ENCODE measurements around the gene SND1. TPM values are rescaled to one million over a fixed set of nuclear protein-coding genes. Genes with fewer than 3 reads are reported as not detected.

SND1 gene
- total RNA-seq, 4 donors from 2014 or later: 64.3 to 77.0 (median 70.4) TPM

- no peak for DNase-seq
- Histone ChIP-seq H3K27ac (no peak overlapping the region), H3K27me3 (peaks cover 58% of the 10 kb centered on the region), H3K9me3 (peaks cover 0 to 12% of the 10 kb centered on the region in 2 donors), H3K36me3 (no peaks in the 10 kb centered on the region), H3K4me3 (no peak overlapping the region), H3K4me1 (no peaks in the 10 kb centered on the region)
- intact Hi-C loops (cut with DNase I; ENCODE audit: low total_unique reads): no loop called here
- WGBS, 2 donors (ENCODE audit: low coverage in 1 of 2): 92 to 93% methylated on average over 4 to 6 of the region's 6 CpGs
- in situ Hi-C loops (cut with MboI; ENCODE audit: low pct_ligation_motif_present in 1 of 4, low pct_unique_long_range_greater_than_20kb in 1 of 4, low sequenced_read_pairs in 3 of 4): no loop called here
- TF ChIP-seq, protein P1, sequence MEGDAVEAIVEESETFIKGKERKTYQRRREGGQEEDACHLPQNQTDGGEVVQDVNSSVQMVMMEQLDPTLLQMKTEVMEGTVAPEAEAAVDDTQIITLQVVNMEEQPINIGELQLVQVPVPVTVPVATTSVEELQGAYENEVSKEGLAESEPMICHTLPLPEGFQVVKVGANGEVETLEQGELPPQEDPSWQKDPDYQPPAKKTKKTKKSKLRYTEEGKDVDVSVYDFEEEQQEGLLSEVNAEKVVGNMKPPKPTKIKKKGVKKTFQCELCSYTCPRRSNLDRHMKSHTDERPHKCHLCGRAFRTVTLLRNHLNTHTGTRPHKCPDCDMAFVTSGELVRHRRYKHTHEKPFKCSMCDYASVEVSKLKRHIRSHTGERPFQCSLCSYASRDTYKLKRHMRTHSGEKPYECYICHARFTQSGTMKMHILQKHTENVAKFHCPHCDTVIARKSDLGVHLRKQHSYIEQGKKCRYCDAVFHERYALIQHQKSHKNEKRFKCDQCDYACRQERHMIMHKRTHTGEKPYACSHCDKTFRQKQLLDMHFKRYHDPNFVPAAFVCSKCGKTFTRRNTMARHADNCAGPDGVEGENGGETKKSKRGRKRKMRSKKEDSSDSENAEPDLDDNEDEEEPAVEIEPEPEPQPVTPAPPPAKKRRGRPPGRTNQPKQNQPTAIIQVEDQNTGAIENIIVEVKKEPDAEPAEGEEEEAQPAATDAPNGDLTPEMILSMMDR (IDR thresholded peaks at IDR 0.05): no peak
- TF ChIP-seq EP300 (IDR thresholded peaks at IDR 0.05; ENCODE audit: low read depth) (no peak), POLR2A (IDR thresholded peaks at IDR 0.05) (no peak), POLR2AphosphoS5 (IDR thresholded peaks at IDR 0.05) (no peak)
Observed at GRCh38 chr7:128141683-128142195, 489.7 kb downstream of the SND1 start.

Small RNA genes within 50 kb of the gene (small RNA-seq; reads per million reads assigned to genes)
- 0 reads per million in 4 donors for gene MIR593

Other genes starting within 250 kb of the SND1 start
- gene GCC1, start 66.6 kb upstream of the SND1 start, total RNA-seq: 10 to 100 TPM; 10.3 to 20.5 (median 18.9) TPM
- 100 to 1,000 TPM in 3 of 4 donors, 10 to 100 TPM in 1; 70.1 to 379 (median 194) TPM for gene ARF5, start 63.8 kb upstream of the SND1 start, total RNA-seq
- 1 to 10 TPM in 1 of 4 donors, under 1 TPM in 1, not detected in 2; 0.79 to 3.4 TPM for gene FSCN3, start 58.5 kb upstream of the SND1 start, total RNA-seq
- 1 to 10 TPM in 1 of 4 donors, under 1 TPM in 1, not detected in 2; 0.41 to 5.0 TPM for gene PAX4, start 34.1 kb upstream of the SND1 start, total RNA-seq

Data from transverse colon (tissue), 4 donors.